ENCODE measurements around the gene DYNLRB1.
"Not testable (repeated sequence)": the region's sequence is repeated elsewhere in the genome, so short reads cannot be mapped to it uniquely, and the experiment has no call there.

The DYNLRB1 gene

GRCh38 chr20:34512266-34512954, 3.8 kb upstream of the DYNLRB1 start:
- no peak for DNase-seq

DNA sequence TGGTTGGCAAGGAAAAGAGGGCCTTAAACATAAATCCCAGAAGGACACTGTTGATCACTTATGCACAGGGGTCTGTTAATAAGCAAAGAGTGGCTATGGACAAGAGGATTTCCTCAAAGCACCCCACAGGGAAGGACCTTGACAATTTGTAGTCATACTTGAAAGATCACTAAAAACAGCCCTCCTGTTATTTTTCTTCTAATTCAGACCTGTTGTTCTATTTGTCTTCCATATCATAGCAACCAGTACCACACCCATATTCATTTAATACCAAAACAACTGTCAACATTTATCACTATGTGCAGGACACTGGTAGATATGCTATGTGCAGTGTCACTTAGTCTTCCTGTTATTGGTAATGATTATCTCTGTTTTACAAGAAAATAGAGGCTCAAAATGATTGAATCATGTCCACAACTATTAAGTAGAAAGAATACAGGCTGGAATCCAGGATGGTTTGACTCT, 3.2 kb upstream of the DYNLRB1 start:
- no peak for DNase-seq

DNA sequence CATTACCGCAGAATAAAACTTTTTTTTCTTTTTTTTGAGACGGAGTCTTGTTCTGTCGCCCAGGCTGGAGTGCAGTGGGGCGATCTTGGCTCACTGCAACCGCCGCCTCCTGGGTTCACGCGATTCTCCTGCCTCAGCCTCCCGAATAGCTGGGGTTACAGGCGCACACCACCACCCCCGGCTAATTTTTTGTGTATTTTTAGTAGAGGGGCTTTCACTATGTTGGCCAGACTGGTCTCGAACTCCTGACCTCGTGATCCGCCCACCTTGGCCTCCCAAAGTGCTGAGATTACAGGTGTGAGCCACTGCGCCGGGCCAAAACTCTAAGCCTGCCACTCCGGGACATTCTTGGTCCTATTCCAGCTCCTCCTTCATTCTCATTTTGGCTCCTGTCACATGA, 2.2 kb upstream of the DYNLRB1 start:
- DNase-seq: not testable (repeated sequence)

- peak in 1 of 2 donors; percentile 25 for DNase-seq
Observed at GRCh38 chr20:34514897-34515483, 1.2 kb upstream of the DYNLRB1 start.

GRCh38 chr20:34515484-34516246, 557 bp upstream of the DYNLRB1 start:
- DNase-seq: peak in 1 of 2 donors; percentile 7

DNA sequence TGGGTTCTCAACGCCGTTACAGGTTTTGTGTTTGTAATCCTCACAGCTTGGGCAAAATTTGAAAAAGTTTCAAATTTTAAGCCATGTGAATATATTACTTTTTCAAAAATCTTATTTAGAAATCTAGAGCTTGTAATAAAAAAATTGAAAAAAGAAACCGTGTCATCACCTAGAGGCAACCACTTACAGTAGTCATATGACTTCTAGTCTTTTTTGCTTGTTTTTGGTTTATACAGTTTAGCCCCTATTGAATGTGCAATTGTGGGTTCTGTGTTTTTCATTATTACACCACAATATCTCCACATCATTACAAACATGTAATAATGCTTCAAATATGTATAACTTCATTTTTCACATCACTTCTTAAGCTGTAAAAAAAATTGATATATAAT, 888 bp downstream of the DYNLRB1 start:
- DNase-seq: peak; percentile 70 to 71

GRCh38 chr20:34518863-34519262, 2.6 kb downstream of the DYNLRB1 start:
- DNase-seq: not testable (repeated sequence)

GRCh38 chr20:34519841-34520240, 3.6 kb downstream of the DYNLRB1 start:
- not testable (repeated sequence) for DNase-seq

- peak in 1 of 2 donors; percentile 14 for DNase-seq
Observed at GRCh38 chr20:34522969-34523871, 7.0 kb downstream of the DYNLRB1 start.

- no peak for DNase-seq
Observed at GRCh38 chr20:34524426-34524825, 8.2 kb downstream of the DYNLRB1 start.

GRCh38 chr20:34525342-34525708, 9.1 kb downstream of the DYNLRB1 start:
- DNase-seq: no peak

GRCh38 chr20:34525709-34526416, 9.6 kb downstream of the DYNLRB1 start:
- DNase-seq: peak in 1 of 2 donors; percentile 12

GRCh38 chr20:34526466-34526865, 10.2 kb downstream of the DYNLRB1 start:
- DNase-seq: no peak

DNA sequence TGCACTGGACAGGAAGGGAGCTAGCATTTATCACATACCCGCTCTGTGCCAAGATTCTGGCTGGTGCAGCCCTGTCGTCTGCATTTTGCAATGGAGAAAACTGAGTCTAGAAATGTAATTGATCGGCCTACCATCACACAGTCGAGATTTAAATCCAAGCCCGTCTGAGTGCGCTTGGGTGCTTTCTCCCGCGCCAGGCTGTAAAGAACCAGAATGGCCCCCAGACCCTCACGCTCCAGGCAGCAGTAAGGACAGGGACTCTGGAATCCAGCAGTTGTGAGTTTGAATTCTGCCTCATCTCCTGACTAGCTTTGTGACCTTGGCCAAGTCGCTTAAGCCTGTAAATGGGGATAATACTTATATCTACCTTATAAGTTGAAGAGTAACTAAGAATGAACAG, 10.8 kb downstream of the DYNLRB1 start:
- DNase-seq: no peak

DNA sequence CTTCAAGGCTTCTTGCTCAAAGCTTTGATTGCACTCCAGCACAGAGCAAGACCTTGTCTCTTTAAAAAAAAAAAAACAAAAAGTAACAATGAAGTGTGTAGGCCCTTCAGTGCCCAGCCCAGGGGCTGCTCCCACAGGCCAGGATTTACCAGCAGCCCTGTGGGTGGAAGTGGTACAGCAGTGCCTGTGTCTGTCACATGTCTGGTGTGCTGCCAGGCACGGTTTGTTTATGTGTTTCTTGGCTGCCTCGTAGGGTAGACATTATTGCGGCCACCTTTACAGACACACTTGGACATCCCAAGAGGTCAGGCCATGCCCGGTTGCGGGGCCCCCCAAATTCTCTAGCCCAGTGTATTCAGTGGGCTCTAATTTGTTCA, 12.7 kb downstream of the DYNLRB1 start:
- no peak for DNase-seq

- DNase-seq: no peak
Observed at GRCh38 chr20:34529742-34530141, 13.5 kb downstream of the DYNLRB1 start.

GRCh38 chr20:34530342-34530741, 14.1 kb downstream of the DYNLRB1 start:
- DNase-seq: no peak

GRCh38 chr20:34531608-34532265, 15.5 kb downstream of the DYNLRB1 start:
- DNase-seq: no peak

GRCh38 chr20:34532320-34532719, 16.1 kb downstream of the DYNLRB1 start:
- no peak for DNase-seq

- DNase-seq: no peak
Observed at GRCh38 chr20:34532756-34533155, 16.5 kb downstream of the DYNLRB1 start.

GRCh38 chr20:34534391-34535165, 18.4 kb downstream of the DYNLRB1 start:
- DNase-seq: no peak

Data from inflammatory macrophage treated with lipopolysaccharide for 1 hour (primary cell).